HG02610 (cell line): ENCODE data around the gene CUX1.
"Not testable (repeated sequence)": the region's sequence is repeated elsewhere in the genome, so short reads cannot be mapped to it uniquely, and the experiment has no call there.

Experiments
- ATAC-seq: cut with Tn5 transposase; IDR thresholded peaks from one replicate; pipeline ENCODE4 v1.9.1; 2021; ENCODE audit warnings: mild to moderate bottlenecking, moderate library complexity; ENCODE audit not compliant: unreplicated experiment

CUX1 gene

DNA sequence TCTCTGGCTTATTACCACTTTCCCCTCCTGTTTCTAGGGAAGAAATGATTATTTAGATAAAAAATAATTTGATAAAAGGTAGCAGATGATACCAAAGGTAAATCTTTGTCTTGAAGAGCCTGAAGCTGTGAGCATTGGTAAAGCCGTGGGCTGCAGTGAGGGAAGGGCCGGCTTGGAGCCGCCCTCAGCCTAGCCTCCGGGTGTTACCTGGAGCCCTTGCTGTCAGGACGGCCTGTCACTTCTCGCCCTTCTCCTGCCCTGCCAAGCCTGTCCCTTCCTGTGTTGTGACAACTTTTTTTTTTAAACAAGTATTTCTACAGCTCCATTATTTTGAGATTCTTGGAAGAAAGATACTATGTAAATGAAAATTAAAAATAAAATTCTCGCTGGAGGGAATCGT is 7.0 kb downstream of the CUX1 start:
- no peak for ATAC-seq

DNA sequence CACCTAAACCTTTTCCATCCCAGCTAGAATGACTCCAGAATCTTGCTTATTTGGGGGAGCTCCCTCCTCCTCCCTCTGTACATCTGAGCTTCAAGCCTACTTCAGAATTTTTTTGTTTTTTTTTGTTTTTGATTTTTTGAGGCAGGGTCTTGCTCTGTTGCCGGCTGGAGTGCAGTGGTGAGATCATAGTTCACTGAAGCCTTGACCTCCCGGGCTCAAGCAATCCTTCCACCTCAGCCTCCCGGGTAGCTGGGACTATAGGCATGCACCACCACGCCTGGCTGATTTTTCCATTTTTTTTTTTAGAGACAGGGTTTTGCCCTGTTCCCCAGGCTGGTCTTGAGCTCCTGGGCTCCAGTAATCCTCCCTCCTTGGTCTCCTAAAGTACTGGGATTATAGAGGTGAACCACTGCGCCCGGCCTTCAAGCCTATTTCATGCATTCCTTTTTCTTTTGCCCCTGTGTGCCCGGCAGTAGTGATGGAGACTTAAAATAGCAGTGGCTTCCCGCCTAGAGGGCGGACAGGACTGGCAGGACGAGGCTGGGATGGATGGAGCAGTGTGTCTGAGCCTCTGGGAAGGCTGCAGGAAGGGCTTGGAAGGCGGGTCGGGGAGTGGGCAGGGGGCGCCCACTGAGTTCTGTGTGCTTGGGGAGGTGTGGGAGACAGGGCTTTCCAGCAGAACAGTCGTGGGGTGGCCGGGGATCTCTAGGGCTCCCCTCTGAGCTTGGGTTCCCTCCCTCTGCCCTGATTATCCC is 8.8 kb downstream of the CUX1 start:
- no peak for ATAC-seq

DNA sequence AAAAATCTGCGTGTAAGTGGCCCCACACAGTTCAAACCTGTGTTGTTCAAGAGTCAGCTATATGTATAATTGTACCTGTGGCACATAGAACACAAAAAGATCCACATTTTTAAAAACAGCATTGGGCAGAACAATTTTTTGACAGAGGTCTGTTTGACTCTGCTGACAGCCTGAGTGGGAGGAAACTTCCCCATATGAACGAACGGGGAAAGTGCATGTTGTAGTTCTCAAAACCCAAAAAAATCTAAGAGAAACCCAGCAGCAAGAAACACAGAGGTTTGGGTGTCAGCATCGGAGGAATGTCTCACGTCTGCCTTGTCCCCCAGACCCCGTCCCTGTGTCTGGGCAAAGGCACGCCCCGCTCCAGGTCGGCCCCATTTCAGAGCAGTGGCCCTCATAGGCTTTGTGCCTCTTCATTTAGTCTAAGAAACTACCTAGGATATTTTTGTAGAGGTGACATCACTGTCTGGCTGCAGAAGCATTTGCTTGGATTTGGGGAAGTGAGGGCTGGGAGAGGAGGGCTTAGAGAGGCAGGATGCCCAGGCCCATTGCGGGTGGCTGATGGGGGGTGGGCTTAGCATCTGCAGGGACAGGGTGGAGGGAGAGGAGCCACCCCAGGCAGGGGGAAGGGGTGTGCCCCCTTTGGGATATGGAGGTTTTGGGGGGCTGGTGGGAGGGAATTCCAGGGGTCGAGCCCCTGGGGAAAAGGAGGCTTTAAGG is 11.0 kb downstream of the CUX1 start:
- no peak for ATAC-seq

GRCh38 chr7:101829374-101829773 is 11.9 kb downstream of the CUX1 start:
- ATAC-seq, result no peak

DNA sequence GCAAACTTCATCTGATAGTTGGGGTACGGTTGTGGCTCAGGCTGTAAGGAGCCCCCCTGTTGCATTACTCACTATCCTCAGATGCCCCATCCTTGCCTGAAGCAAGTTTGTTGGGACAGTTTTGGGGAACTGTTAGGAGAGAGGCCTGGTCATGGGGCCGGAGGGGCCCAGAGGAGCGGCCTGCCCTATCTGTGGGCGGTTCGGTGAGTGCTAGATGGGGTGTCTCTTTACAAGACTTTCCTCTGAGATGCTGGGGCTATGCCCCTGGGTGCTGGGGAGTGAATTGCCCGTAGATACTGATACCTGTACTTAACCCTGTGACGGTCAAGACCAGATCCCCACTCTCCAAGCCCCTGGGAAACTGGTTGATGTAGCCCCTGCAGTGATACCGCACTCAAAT is 12.4 kb downstream of the CUX1 start:
- ATAC-seq, result no peak

DNA sequence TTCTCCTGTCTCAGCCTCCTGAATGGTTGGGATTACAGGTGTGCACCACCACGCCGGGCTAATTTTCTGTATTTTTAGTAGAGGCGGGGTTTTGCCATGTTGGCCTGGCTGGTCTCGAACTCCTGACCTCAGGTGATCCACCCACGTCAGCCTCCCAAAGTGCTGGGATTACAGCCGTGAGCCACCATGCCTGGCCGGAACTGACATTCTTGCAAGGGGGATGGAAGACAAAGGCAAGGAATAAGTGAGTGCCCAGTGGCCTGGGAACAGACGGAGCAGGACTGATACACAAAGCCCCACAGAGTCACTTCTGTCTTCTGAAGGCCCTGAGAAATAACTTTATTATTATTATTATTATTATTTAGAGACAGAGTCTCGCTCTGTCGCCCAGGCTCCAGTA is 14.0 kb downstream of the CUX1 start:
- ATAC-seq, result not testable (repeated sequence)

- no peak for ATAC-seq
Observed at GRCh38 chr7:101832205-101832631, 14.8 kb downstream of the CUX1 start.

- no peak for ATAC-seq
Observed at GRCh38 chr7:101832685-101833375, 15.4 kb downstream of the CUX1 start.

GRCh38 chr7:101833799-101834198 is 16.4 kb downstream of the CUX1 start:
- ATAC-seq, result no peak

DNA sequence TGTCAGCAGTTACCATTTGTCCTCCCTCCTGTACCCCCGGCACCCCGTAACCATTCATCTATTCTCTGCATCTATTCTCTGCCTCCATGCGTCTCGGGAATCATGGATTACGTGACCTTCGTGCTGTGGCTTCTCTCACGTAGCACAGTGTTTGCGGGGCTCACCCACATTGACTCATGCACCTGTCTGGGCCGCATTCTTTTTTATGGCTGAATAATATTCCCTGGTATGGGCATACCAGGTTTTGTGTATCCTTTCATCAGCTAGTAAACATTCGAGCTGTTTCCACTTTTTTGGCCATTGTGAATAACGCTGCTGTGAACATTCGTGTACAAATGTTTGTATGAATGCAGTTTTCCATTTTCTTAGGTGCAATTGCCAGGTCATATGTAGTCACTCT is 17.7 kb downstream of the CUX1 start:
- no peak for ATAC-seq

GRCh38 chr7:101837433-101837832 is 20.0 kb downstream of the CUX1 start:
- ATAC-seq, result not testable (repeated sequence)

GRCh38 chr7:101838837-101839483 is 21.5 kb downstream of the CUX1 start:
- ATAC-seq, result no peak

DNA sequence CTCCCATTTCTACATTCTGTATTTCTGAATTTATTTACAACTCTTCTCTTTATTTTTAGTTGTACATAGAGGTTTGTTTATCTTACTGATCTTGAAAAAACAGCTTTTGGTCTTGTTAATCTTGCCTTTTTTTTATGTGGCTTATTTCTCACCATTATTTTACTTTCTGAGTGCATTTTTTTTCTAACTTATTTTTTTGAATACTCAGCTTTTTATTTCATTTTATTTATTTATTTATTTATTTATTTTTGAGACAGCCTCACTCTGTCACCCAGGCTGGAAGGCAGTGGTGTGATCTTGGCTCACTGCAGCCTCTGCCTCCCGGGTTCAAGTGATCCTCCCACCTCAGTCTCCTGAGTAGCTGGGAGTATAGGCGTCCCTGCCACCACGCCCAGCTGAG is 23.9 kb downstream of the CUX1 start:
- no peak for ATAC-seq

DNA sequence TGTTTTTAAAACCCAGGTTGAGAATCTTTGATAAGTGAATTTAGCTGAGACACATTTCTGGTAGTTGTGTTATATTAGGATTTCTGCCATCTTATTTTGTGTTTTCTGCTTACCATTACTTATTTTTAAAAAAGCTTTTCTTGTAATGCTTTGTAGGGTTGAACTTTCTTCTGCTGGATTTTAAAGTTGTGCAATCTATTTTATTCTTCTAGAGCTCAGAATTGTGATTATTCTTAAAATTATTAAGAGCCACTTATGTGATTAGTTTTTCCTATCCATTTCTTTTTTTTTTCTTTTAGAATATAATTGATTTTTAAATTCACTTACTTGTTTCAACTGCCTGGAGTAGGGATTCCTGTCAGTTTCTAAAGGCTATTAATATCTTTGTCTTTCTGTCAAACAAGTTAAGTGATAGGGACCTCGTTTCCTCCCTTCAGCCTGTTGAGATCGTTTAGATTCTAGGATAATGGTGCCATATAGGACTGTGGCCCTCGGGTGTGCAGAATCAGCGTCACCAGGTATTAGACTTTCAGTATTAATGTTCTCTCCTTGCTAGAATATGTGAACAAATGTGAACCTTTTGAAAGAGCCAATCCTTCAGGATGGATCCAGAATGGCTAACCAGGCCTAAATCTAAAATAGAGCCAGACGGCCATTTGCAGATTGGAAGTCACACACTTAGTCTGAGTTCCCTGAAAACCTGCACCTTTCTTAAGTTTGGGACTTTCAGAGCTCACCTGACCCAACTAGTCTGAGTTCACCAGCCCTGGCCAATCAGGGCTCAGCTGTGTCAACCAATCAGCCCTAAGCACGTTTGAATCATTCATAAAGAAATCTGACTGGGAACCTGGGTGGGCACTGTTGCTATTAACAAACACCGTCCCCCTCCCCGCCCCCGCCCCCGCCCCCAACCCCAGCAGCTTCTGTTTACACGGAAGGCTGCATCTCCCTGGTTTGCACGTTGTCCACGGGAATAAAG is 26.2 kb downstream of the CUX1 start:
- ATAC-seq, result no peak

GRCh38 chr7:101845974-101846373 is 28.5 kb downstream of the CUX1 start:
- no peak for ATAC-seq

GRCh38 chr7:101846800-101847538 is 29.5 kb downstream of the CUX1 start:
- no peak for ATAC-seq

GRCh38 chr7:101848208-101848951 is 31.0 kb downstream of the CUX1 start:
- ATAC-seq, result no peak

GRCh38 chr7:101849314-101849713 is 31.9 kb downstream of the CUX1 start:
- not testable (repeated sequence) for ATAC-seq

GRCh38 chr7:101852364-101852763 is 34.9 kb downstream of the CUX1 start:
- not testable (repeated sequence) for ATAC-seq
